Neural cell (in vitro differentiated cells): Measurements from ENCODE around the gene KYNU. TPM values are rescaled to one million over a fixed set of nuclear protein-coding genes. Genes with fewer than 3 reads are reported as not detected.
"Not testable (repeated sequence)": the region's sequence is repeated elsewhere in the genome, so short reads cannot be mapped to it uniquely, and the experiment has no call there.

ENCODE experiments used
- H2AFZ ChIP-seq: fragments of 200-600, 300-800 bp; sonication (generic), shearing (Covaris generic); 2 replicates; pipeline ENCODE4 v1.6.0; 2014; ENCODE audit warnings: low read depth, mild to moderate bottlenecking, antibody characterized with exemption, low read length, moderate library complexity
- H3F3A ChIP-seq: fragments of 200-600 bp; shearing (Covaris generic); 2 replicates; pipeline ENCODE4 v1.6.1; 2016; ENCODE audit warnings: mild to moderate bottlenecking, moderate library complexity, mixed read lengths, antibody characterized with exemption, low read length; ENCODE audit not compliant: insufficient read depth, poor library complexity, severe bottlenecking
- H3K27ac ChIP-seq: fragments of 200-600, 300-800 bp; sonication (generic), shearing (Covaris generic); 2 replicates; pipeline ENCODE4 v1.5.1; 2014; ENCODE audit warnings: mild to moderate bottlenecking, low read length, moderate library complexity
- H3K27me3 ChIP-seq: fragments of 300-800, 200-600 bp; sonication (generic), shearing (Covaris generic); 2 replicates; pipeline ENCODE4 v1.6.0; 2014; ENCODE audit warnings: mild to moderate bottlenecking, low read depth, low read length, moderate library complexity; ENCODE audit not compliant: insufficient read depth
- H3K36me3 ChIP-seq: fragments of 300-800, 200-600 bp; sonication (generic), shearing (Covaris generic); 2 replicates; pipeline ENCODE4 v1.5.1; 2014; ENCODE audit warnings: mild to moderate bottlenecking, antibody characterized with exemption, low read length, moderate library complexity; ENCODE audit not compliant: insufficient read depth
- H3K4me2 ChIP-seq: fragments of 300-800, 200-600 bp; sonication (generic), shearing (Covaris generic); 2 replicates; pipeline ENCODE4 v1.6.0; 2014; ENCODE audit warnings: mild to moderate bottlenecking, low read length
- H3K4me3 ChIP-seq: fragments of 300-800, 200-600 bp; sonication (generic), shearing (Covaris generic); 2 replicates; pipeline ENCODE4 v1.5.1; 2014; ENCODE audit warnings: mild to moderate bottlenecking, low read length, moderate library complexity
- H3K79me2 ChIP-seq: fragments of 200-600 bp; shearing (Covaris generic); replicated peaks from 2 replicates; pipeline ENCODE4 v1.6.0; 2014; ENCODE audit warnings: mild to moderate bottlenecking, low read length, moderate library complexity; ENCODE audit not compliant: insufficient read depth
- H3K9ac ChIP-seq: fragments of 300-800, 200-600 bp; sonication (generic), shearing (Covaris generic); 2 replicates; pipeline ENCODE4 v1.6.1; 2016; ENCODE audit warnings: mild to moderate bottlenecking, low read length, mixed read lengths
- H3K9me2 ChIP-seq: fragments of 200-600 bp; shearing (Covaris generic); 2 replicates; pipeline ENCODE4 v1.6.1; 2016; ENCODE audit warnings: mild to moderate bottlenecking, low read length, mixed read lengths; ENCODE audit not compliant: insufficient read depth
- H3K9me3 ChIP-seq: fragments of 200-600, 300-800 bp; sonication (generic), shearing (Covaris generic); 2 replicates; pipeline ENCODE4 v1.6.1; 2016; ENCODE audit warnings: mild to moderate bottlenecking, mixed run types, low read length, moderate library complexity, mixed read lengths
- H4K20me1 ChIP-seq: fragments of 200-600 bp; shearing (Covaris generic); 2 replicates; pipeline ENCODE4 v1.6.1; 2016; ENCODE audit warnings: mild to moderate bottlenecking, mixed run types; ENCODE audit not compliant: insufficient read depth
- CTCF ChIP-seq: fragments of 450-650 bp; IDR thresholded peaks from 2 replicates; pipeline ENCODE4 v1.5.1; 2014; ENCODE audit warnings: antibody characterized with exemption, mild to moderate bottlenecking, moderate library complexity; ENCODE audit not compliant: poor library complexity, severe bottlenecking
- EP300 ChIP-seq: fragments of 450-650 bp; conservative IDR thresholded peaks from 2 replicates; pipeline ENCODE4 v1.6.1; 2014; ENCODE audit warnings: antibody characterized with exemption, mild to moderate bottlenecking, moderate library complexity; ENCODE audit not compliant: poor library complexity, severe bottlenecking
- EZH2 ChIP-seq: fragments of 200-600, 300-800 bp; shearing (Covaris generic), sonication (generic); IDR thresholded peaks from 2 replicates; pipeline ENCODE4 v1.6.1; 2014; ENCODE audit warnings: antibody characterized with exemption, low read length, borderline replicate concordance, mild to moderate bottlenecking; ENCODE audit not compliant: insufficient read depth, poor library complexity, severe bottlenecking
- MXI1 ChIP-seq: fragments of 450-650 bp; conservative IDR thresholded peaks from 2 replicates; pipeline ENCODE4 v1.6.1; 2014; ENCODE audit warnings: antibody characterized with exemption, mild to moderate bottlenecking; ENCODE audit not compliant: poor library complexity, severe bottlenecking
- POLR2AphosphoS5 ChIP-seq: IDR thresholded peaks from 2 replicates; pipeline ENCODE4 v1.6.1; 2012
- RAD21 ChIP-seq: fragments of 450-650 bp; conservative IDR thresholded peaks from 2 replicates; pipeline ENCODE4 v1.6.1; 2014; ENCODE audit warnings: antibody characterized with exemption, mild to moderate bottlenecking, moderate library complexity
- REST ChIP-seq: IDR thresholded peaks from 2 replicates; pipeline ENCODE4 v1.6.1; 2012; ENCODE audit warnings: borderline replicate concordance
- SMC3 ChIP-seq: fragments of 450-650 bp; conservative IDR thresholded peaks from 2 replicates; pipeline ENCODE4 v1.6.1; 2014; ENCODE audit warnings: antibody characterized with exemption, mild to moderate bottlenecking, moderate library complexity; ENCODE audit not compliant: poor library complexity
- TAF1 ChIP-seq: IDR thresholded peaks from 2 replicates; pipeline ENCODE4 v1.6.1; 2012; ENCODE audit warnings: low read depth
- polyA plus RNA-seq: library from polyadenylated mRNA; depleted of rRNA; stranded (reverse); fragments of >200 nt; gene quantifications from 2 replicates; pipeline ENCODE4 v1.2.3, GENCODE V29; 2014

Gene KYNU
- polyA plus RNA-seq, 1 donor from 2014 or later: 0.25 TPM

DNA sequence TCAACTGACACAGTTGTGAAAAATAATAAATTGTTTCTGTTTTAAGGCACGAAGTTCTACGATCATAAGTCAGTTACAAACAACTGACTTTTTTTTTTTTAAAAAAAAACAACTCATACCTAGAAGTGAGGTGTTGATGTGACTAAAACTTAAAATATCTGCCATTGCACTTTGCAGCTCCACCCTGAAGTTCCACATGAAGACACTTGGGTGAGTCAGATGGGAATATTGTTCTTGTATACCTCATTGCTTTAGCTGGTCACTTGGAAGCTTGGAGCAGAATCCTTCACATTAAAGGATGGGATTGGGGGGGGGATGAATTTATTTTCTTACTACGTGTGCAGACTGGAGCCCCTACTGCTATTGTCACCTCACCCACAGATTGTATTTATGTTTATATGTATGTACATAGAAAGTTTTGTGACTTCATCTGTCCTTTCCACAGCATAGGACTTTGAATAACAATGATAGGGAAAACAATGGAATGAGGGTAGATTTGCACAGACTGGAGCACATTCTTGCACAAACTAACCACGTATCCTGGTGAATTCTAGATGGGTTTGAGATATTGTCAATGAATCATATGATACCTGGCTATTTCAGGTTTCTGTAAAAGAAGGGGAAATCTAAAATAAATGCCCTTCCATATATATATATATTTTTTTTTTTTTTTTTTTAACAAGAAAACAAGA lies 193.9 kb downstream of the KYNU start:
- Histone ChIP-seq H4K20me1 (no peaks in the 10 kb centered on the region), H3F3A (no peaks in the 10 kb centered on the region), H3K4me2 (no peak overlapping the region), H3K36me3 (no peaks in the 10 kb centered on the region), H3K27ac (no peak overlapping the region), H3K9ac (no peak overlapping the region), H2AFZ (no peak overlapping the region), H3K79me2 (no peaks in the 10 kb centered on the region), H3K4me3 (no peak overlapping the region), H3K27me3 (no peaks in the 10 kb centered on the region), H3K9me2 (no peaks in the 10 kb centered on the region), H3K9me3 (no peaks in the 10 kb centered on the region)
- no peak for TF ChIP-seq EP300
- TF ChIP-seq EZH2: no peak
- TF ChIP-seq CTCF: no peak
- no peak for TF ChIP-seq REST
- TF ChIP-seq MXI1: no peak
- no peak for TF ChIP-seq POLR2AphosphoS5
- no peak for TF ChIP-seq TAF1
- TF ChIP-seq SMC3: no peak
- TF ChIP-seq RAD21: no peak

DNA sequence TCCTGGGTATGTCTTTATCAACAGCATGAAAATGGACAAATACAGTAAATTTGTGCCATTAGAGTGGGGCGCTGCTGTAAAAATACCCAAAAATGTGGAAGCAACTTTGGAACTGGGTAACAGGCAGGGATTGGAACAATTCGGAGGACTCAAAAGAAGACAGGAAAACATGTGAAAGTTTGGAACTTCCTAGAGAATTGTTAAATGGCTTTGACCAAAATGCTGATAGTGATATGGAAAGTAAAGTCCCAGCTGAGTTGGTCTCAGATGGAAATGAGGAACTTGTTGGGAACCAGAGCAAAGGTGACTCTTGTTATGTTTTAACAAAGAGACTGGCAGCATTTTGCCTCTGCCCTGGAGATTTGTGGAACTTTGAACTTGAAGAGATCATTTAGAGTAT lies 197.4 kb downstream of the KYNU start:
- not testable (repeated sequence) for H3K9me2 ChIP-seq, H3K9ac ChIP-seq, H3K27me3 ChIP-seq, H3F3A ChIP-seq, H2AFZ ChIP-seq, H3K27ac ChIP-seq, H3K36me3 ChIP-seq, H3K9me3 ChIP-seq, H3K79me2 ChIP-seq, H4K20me1 ChIP-seq, H3K4me3 ChIP-seq, H3K4me2 ChIP-seq

GRCh38 chr2:143075711-143076110 lies 198.2 kb downstream of the KYNU start:
- no peaks in the 10 kb centered on the region for H3K9me3 ChIP-seq
- no peak overlapping the region for H2AFZ ChIP-seq
- H4K20me1 ChIP-seq: no peaks in the 10 kb centered on the region
- no peaks in the 10 kb centered on the region for H3K36me3 ChIP-seq
- no peaks in the 10 kb centered on the region for H3K9me2 ChIP-seq
- no peak for TF ChIP-seq POLR2AphosphoS5
- no peak for TF ChIP-seq EZH2
- no peak for TF ChIP-seq REST
- no peak for TF ChIP-seq RAD21
- TF ChIP-seq CTCF: no peak
- no peak for TF ChIP-seq EP300
- TF ChIP-seq TAF1: no peak
- TF ChIP-seq SMC3: no peak
- no peak for TF ChIP-seq MXI1
- H3K9ac ChIP-seq: no peak overlapping the region
- no peaks in the 10 kb centered on the region for H3K27me3 ChIP-seq
- no peaks in the 10 kb centered on the region for H3F3A ChIP-seq
- no peaks in the 10 kb centered on the region for H3K79me2 ChIP-seq
- H3K4me2 ChIP-seq: no peak overlapping the region
- H3K4me3 ChIP-seq: no peak overlapping the region
- no peak overlapping the region for H3K27ac ChIP-seq
